Lower leg skin (tissue), 4 donors: ENCODE data around the gene MOV10. TPM values are rescaled to one million over a fixed set of nuclear protein-coding genes. Genes with fewer than 3 reads are reported as not detected.

ENCODE experiments used
- DNase-seq, 2 donors: peaks; one replicate each; pipeline ENCODE4 v3.0.0-alpha.2; 2019; ENCODE audit warnings: low spot score in 2 of 2
- H3K4me3 ChIP-seq: fragments of 200-600 bp; sonication (generic); 2 replicates; pipeline ENCODE4 v1.5.1; 2017; ENCODE audit warnings: mild to moderate bottlenecking, low read depth; ENCODE audit not compliant: poor library complexity, severe bottlenecking
- CTCF ChIP-seq, 3 donors: fragments of 450-650 bp; IDR thresholded peaks; one replicate each; pipeline ENCODE4 v1.5.1; 2016; ENCODE audit warnings: antibody characterized with exemption in 3 of 3, mild to moderate bottlenecking in 3 of 3, moderate library complexity in 2 of 3
- POLR2A ChIP-seq, 2 donors: fragments of 450-650 bp; IDR thresholded peaks; one replicate each; pipeline ENCODE4 v1.6.1; 2016 to 2017; ENCODE audit warnings: antibody characterized with exemption in 2 of 2, mild to moderate bottlenecking in 1 of 2, moderate library complexity in 1 of 2
- WGBS, 2 donors: methylation state at CpG; one replicate each; pipeline ENCODE4 v1.1.5; 2018; 5-methylcytosine and 5-hydroxymethylcytosine counted together
- intact Hi-C: fragments of 100-400 bp; cut with DNase I; formaldehyde crosslinking; loops from one replicate; pipeline ENCODE4 v1.15.0; 2023; ENCODE audit warnings: low total_unique reads
- total RNA-seq, 4 donors: library from RNA; depleted of rRNA; stranded (reverse); fragments of >200 nt; gene quantifications; one replicate each; pipeline ENCODE4 v1.1.0, GENCODE V29; 2016

MOV10 gene
- total RNA-seq, 4 donors from 2014 or later = 46.2 to 105 (median 56.8) TPM

DNA sequence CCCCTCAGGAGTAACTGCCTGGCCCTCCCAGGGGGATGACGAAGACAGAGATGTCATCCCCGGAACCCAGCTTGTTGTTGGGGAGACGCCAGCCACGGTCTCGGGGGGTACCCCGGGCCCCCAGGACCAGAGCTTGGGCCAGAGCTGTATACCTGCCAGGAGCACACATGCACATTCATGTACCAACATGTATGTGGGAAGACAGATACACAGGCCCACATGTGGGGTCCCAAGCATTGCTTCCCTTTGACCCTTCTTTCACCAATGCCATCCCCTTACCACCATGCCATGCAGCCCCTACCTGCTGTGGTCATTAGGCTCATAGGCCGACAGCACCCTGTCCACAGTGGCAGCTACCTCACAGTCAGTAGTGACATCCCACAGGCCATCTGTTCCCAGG is 35.7 kb downstream of the MOV10 start:
- 87 to 88% methylated on average over 7 of the region's 7 CpGs for WGBS, 2 donors
- H3K4me3 ChIP-seq = no peak overlapping the region
- DNase-seq = no peak
- intact Hi-C loops = no loop called here
- no peak for TF ChIP-seq POLR2A (IDR thresholded peaks at IDR 0.05)
- no peak for TF ChIP-seq CTCF (IDR thresholded peaks at IDR 0.05)

DNA sequence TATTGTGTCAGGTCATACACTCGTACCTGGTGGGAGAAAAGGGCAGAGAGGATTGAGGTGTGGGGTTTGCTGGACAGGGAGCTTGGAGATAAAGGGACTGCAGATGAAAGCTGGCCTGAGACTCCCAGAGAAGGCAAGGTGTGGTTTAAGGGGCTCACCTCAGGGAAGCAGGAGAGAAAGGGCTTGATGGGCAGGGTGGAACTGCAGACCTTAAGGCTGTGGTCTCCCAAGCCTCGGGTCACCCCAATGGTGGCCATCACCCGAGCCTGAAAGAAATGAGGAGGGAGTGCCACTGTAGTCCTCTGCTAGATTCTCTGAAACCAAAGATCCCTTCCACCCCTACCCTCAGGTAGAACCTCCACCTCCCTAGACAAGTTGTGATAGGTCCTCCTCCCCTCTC is 36.1 kb downstream of the MOV10 start:
- intact Hi-C loops = no loop called here
- WGBS, 2 donors = 87 to 92% methylated on average over 3 of the region's 3 CpGs
- H3K4me3 ChIP-seq = no peak overlapping the region
- no peak for DNase-seq
- TF ChIP-seq CTCF (IDR thresholded peaks at IDR 0.05) = no peak
- no peak for TF ChIP-seq POLR2A (IDR thresholded peaks at IDR 0.05)

DNA sequence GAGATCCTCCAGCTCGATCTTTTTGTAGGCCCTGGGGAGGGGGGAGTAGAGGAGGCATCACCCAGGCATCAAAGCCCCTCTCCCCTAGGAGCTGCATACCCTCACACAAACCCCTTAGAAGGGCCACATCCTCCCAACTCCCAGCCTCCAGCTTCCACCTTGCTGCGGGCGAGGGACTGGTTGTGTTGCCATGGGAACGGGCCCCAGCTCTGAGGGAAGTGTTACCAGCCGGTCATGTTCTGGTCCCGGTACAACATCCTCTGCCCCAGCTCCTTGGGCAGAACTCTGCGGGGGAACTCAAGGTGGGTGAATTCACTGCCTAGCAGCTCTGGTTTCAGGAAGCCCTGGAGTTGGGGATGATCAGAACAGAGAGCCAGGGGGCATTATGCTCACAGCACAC is 36.6 kb downstream of the MOV10 start:
- DNase-seq = no peak
- WGBS, 2 donors = 74 to 80% methylated on average over 7 of the region's 7 CpGs
- intact Hi-C loops = no loop called here
- no peak overlapping the region for H3K4me3 ChIP-seq
- TF ChIP-seq CTCF (IDR thresholded peaks at IDR 0.05) (no peak), POLR2A (IDR thresholded peaks at IDR 0.05) (no peak)

DNA sequence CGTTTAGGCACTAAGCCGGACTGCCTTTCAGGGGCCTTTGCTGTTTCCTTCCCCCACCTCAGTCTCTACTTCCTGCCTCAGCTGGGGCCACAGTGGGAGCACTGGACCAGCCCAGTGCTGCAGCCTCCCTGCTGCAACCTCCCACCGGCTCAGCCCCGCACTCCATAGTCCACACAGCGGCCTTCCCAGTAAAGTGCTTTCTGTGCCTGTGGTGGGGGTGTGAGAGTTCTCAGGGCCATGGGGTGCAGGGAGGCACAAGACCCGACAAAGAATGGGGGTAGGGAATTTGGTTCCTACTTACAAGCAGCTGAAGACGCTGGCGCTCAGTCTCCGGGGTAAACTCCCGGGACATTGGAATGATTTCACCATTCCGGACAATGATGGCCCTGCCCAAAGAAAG is 37.2 kb downstream of the MOV10 start:
- 85 to 87% methylated on average over 11 of the region's 11 CpGs for WGBS, 2 donors
- TF ChIP-seq CTCF (IDR thresholded peaks at IDR 0.05) = no peak
- no peak for TF ChIP-seq POLR2A (IDR thresholded peaks at IDR 0.05)
- H3K4me3 ChIP-seq = no peak overlapping the region
- DNase-seq = no peak
- intact Hi-C loops = no loop called here

DNA sequence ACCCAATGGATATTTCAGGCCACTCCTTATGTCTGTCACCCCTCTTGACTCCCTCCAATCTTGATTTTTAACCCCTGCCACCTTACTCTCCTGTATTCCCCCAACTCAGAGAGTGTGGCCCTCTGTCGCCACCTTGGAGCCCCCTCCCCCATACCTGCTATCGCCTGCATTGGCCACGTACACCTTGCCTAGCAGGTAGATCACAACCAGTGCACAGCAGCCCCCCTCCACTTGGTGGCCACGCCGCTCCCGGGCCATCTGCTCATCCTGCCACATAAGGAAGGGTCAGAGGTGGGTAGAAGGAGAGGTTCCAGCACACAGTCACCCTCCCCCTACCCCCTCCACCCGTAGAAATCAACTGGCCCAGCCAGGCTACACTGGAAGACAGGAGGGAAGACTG is 37.7 kb downstream of the MOV10 start:
- intact Hi-C loops = no loop called here
- DNase-seq = no peak
- no peak overlapping the region for H3K4me3 ChIP-seq
- TF ChIP-seq CTCF (IDR thresholded peaks at IDR 0.05) (no peak), POLR2A (IDR thresholded peaks at IDR 0.05) (no peak)
- WGBS, 2 donors = 89 to 91% methylated on average over 7 of the region's 7 CpGs

DNA sequence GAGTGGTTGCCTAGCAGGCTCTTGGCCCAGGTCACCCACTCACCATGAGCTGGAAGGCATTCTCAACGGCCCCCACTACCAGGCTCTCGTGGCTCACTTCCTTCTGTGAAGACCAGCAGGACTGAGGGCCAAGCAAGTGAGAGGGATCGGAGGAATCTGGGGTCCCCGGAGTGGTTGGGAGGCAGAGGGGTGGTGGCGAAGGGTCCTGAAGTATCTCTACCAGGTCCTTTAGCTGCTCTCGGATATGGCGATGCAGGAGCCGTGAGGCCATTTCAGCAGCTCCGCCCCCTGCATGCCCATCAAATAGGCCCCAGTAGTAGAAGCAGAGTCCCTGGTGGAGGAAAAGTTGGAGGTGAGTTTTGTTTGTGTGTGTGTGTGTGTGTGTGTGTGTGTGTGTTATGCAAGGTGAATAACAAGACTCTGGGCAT is 38.3 kb downstream of the MOV10 start:
- no peak overlapping the region for H3K4me3 ChIP-seq
- intact Hi-C loops = no loop called here
- WGBS, 2 donors = 82 to 86% methylated on average over 9 of the region's 9 CpGs
- no peak for DNase-seq
- TF ChIP-seq POLR2A (IDR thresholded peaks at IDR 0.05) = no peak
- no peak for TF ChIP-seq CTCF (IDR thresholded peaks at IDR 0.05)
